GM10248 (cell line): ENCODE measurements around the gene HOXC4.

Experiments
- CTCF ChIA-PET: fragments of 300-600 bp; sonication (Branson Sonifier 250); formaldehyde crosslinking; extraction: SDS; loops from one replicate; lab custom pipeline; 2021; ENCODE audit warnings: antibody characterized with exemption; lab: Yijun Ruan, JAX
- POLR2A ChIA-PET: fragments of 350-650 bp; sonication (Branson Sonifier 250); formaldehyde crosslinking; extraction: SDS; loops from one replicate; lab custom pipeline; 2020; ENCODE audit warnings: antibody characterized with exemption; lab: Yijun Ruan, JAX
- DNase-seq: peaks from one replicate; pipeline ENCODE4 v3.0.0; 2012; ENCODE audit errors: extremely low spot score
- TF ChIP-seq, protein P1 (sequence below): IDR thresholded peaks from 2 replicates; pipeline ENCODE4 v1.5.1; 2012; ENCODE audit warnings: mild to moderate bottlenecking, low read depth; ENCODE audit errors: extremely low read depth, missing control alignments, control extremely low read depth

Gene HOXC4

DNA sequence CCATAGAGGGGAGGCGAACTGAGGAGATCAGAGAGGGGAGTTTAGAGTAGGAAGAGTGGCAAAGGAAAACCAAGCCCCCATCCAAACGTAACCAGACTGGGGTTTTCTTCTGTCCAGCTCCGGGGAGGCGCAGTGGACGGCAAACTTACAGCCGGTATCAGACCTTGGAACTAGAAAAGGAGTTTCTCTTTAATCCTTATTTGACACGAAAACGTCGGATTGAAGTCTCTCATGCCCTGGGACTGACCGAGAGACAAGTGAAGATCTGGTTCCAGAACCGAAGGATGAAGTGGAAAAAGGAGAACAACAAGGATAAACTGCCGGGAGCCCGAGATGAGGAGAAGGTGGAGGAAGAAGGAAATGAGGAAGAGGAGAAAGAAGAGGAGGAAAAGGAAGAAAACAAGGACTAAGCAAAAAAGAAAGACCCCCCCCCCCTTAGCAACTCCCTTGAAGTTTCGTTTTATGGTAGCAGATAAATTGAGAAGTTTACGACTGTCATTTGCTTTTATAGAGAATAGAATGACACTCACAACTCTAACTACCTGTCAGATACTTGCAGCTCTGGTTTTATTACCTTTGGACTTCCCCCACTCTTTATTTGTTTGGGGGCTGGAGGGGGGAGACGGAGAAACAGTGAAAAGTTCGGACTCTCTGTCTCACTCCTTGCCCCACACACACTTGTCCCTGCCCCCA, 42.5 kb upstream of the HOXC4 start:
- DNase-seq: no peak
- POLR2A ChIA-PET: no interaction called here
- TF ChIP-seq, protein P1, sequence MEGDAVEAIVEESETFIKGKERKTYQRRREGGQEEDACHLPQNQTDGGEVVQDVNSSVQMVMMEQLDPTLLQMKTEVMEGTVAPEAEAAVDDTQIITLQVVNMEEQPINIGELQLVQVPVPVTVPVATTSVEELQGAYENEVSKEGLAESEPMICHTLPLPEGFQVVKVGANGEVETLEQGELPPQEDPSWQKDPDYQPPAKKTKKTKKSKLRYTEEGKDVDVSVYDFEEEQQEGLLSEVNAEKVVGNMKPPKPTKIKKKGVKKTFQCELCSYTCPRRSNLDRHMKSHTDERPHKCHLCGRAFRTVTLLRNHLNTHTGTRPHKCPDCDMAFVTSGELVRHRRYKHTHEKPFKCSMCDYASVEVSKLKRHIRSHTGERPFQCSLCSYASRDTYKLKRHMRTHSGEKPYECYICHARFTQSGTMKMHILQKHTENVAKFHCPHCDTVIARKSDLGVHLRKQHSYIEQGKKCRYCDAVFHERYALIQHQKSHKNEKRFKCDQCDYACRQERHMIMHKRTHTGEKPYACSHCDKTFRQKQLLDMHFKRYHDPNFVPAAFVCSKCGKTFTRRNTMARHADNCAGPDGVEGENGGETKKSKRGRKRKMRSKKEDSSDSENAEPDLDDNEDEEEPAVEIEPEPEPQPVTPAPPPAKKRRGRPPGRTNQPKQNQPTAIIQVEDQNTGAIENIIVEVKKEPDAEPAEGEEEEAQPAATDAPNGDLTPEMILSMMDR: no peak
- CTCF ChIA-PET: interaction anchor here (1.0 to 6.4 kb wide), 3 partner anchors 22 to 197 kb away, joined by 4 to 103 read pairs (median 6); partner anchors contain the start of gene HOXC5

GRCh38 chr12:54011665-54012532, 41.7 kb upstream of the HOXC4 start:
- TF ChIP-seq, protein P1: no peak
- POLR2A ChIA-PET: no interaction called here
- no peak for DNase-seq
- CTCF ChIA-PET: interaction anchor here (0.6 to 6.4 kb wide), 5 partner anchors 27 to 196 kb away, joined by 3 to 103 read pairs (median 9); partner anchors contain the start of gene HOXC10

- ChIA-PET POLR2A (no interaction called here), CTCF (interaction anchor here (0.6 to 2.7 kb wide), 6 partner anchors 19 to 204 kb away, joined by 3 to 11 read pairs (median 4); partner anchors contain the start of gene HOXC10)
- TF ChIP-seq, protein P1: no peak
- no peak for DNase-seq
Observed at GRCh38 chr12:54012631-54013409, 40.8 kb upstream of the HOXC4 start.

GRCh38 chr12:54014377-54015017, 39.1 kb upstream of the HOXC4 start:
- TF ChIP-seq, protein P1: no peak
- CTCF ChIA-PET: interaction anchor here (1.0 to 4.2 kb wide), 7 partner anchors 8 to 193 kb away, joined by 3 to 26 read pairs (median 9); partner anchors contain the start of genes HOXC10 and HOXC5
- no peak for DNase-seq
- POLR2A ChIA-PET: no interaction called here

DNA sequence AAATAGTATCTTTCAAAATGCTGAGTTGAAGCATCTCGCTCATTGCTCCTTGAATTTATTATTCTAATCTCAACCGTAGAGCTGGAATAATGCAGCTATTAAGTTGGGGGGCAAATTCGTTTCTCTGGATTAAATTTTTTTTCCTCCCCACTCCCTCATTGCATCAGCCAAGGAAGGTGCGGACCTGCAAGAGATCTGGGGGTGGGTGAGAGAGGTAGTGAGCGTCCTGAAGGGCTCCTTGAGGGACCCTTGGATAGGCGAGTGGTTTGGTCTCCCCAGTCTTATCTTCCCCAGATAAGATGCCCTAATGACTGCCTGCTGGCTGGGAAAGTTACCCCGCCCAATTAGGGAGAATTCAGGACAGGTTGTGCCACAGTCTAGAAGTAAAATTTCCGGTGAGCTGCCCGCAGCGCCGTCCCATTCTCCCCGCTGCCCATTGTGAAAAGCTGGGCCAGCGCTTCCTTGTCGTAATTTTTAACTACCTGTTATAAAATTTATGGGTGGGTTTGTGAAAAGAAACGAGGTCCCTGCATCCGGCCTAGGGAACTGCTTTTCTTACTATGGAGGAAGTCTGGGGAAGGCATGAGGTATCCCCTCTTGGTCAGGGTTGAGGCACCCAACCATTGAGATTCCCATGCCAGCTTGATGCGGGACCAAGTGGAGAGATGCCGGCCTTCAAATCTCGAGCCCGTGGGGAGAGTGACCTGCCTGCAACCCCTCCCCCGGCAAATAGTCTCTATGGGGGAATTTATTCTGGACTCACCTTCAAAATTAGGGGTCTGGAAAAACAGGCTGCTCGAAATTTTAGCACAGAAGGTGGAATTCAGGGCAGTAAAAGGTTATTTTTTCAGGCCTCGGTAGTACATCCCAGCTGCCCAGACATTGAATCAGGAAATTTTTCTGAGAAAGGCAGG, 38.4 kb upstream of the HOXC4 start:
- DNase-seq: no peak
- TF ChIP-seq, protein P1: no peak
- CTCF ChIA-PET: interaction anchor here (1.0 to 4.2 kb wide), 7 partner anchors 9 to 192 kb away, joined by 3 to 26 read pairs (median 7); partner anchors contain the start of genes HOXC10 and HOXC5
- POLR2A ChIA-PET: no interaction called here
